Uterus (tissue), 2 donors: Measurements from ENCODE around the gene SFXN1.

ENCODE experiments used
- CTCF ChIP-seq, 4 experiments: fragments of 200-600 bp in 2 of 4; fragments of 450-650 bp in 2 of 4; sonication (generic) in 2 of 4; IDR thresholded peaks; one replicate each; pipeline ENCODE4 v1.5.1; 2016 to 2019; ENCODE audit warnings: antibody characterized with exemption in 4 of 4, mild to moderate bottlenecking in 2 of 4, moderate library complexity in 1 of 4
- POLR2A ChIP-seq, 2 donors: fragments of 450-650 bp; IDR thresholded peaks; one replicate each; pipeline ENCODE4 v1.6.1; 2016; ENCODE audit warnings: antibody characterized with exemption in 2 of 2, mild to moderate bottlenecking in 1 of 2, moderate library complexity in 1 of 2

- TF ChIP-seq CTCF (IDR thresholded peaks at IDR 0.05): no peak
- no peak for TF ChIP-seq POLR2A (IDR thresholded peaks at IDR 0.05)
Observed at GRCh38 chr5:175513726-175514125, 35.4 kb downstream of the SFXN1 start.
